ENCODE results near the gene TTLL11. TPM values are rescaled to one million over a fixed set of nuclear protein-coding genes. Genes with fewer than 3 reads are reported as not detected.

TTLL11 gene
- total RNA-seq, 1 donor, result 7.3 TPM

GRCh38 chr9:122129969-122130368 is 36.9 kb upstream of the TTLL11 start:
- TF ChIP-seq, protein P1, sequence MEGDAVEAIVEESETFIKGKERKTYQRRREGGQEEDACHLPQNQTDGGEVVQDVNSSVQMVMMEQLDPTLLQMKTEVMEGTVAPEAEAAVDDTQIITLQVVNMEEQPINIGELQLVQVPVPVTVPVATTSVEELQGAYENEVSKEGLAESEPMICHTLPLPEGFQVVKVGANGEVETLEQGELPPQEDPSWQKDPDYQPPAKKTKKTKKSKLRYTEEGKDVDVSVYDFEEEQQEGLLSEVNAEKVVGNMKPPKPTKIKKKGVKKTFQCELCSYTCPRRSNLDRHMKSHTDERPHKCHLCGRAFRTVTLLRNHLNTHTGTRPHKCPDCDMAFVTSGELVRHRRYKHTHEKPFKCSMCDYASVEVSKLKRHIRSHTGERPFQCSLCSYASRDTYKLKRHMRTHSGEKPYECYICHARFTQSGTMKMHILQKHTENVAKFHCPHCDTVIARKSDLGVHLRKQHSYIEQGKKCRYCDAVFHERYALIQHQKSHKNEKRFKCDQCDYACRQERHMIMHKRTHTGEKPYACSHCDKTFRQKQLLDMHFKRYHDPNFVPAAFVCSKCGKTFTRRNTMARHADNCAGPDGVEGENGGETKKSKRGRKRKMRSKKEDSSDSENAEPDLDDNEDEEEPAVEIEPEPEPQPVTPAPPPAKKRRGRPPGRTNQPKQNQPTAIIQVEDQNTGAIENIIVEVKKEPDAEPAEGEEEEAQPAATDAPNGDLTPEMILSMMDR (IDR thresholded peaks at IDR 0.05; ENCODE audit: insufficient read depth, low read length), result no peak
- no peak overlapping the region for H3K4me3 ChIP-seq (ENCODE audit: low read depth, low read length)
- DNase-seq (ENCODE audit: low read depth), result no peak

- TF ChIP-seq, protein P1 (IDR thresholded peaks at IDR 0.05; ENCODE audit: insufficient read depth, low read length), result no peak
- H3K4me3 ChIP-seq (ENCODE audit: low read depth, low read length), result no peak overlapping the region
- no peak for DNase-seq (ENCODE audit: low read depth)
Measured at GRCh38 chr9:122128969-122129343, 35.8 kb upstream of the TTLL11 start.

GRCh38 chr9:122128007-122128968 is 35.2 kb upstream of the TTLL11 start:
- no peak overlapping the region for H3K4me3 ChIP-seq (ENCODE audit: low read depth, low read length)
- TF ChIP-seq, protein P1 (IDR thresholded peaks at IDR 0.05; ENCODE audit: insufficient read depth, low read length), result no peak
- no peak for DNase-seq (ENCODE audit: low read depth)

- TF ChIP-seq, protein P1 (IDR thresholded peaks at IDR 0.05; ENCODE audit: insufficient read depth, low read length), result no peak
- no peak for DNase-seq (ENCODE audit: low read depth)
- H3K4me3 ChIP-seq (ENCODE audit: low read depth, low read length), result no peak overlapping the region
Measured at GRCh38 chr9:122127396-122127798, 34.3 kb upstream of the TTLL11 start.

DNA sequence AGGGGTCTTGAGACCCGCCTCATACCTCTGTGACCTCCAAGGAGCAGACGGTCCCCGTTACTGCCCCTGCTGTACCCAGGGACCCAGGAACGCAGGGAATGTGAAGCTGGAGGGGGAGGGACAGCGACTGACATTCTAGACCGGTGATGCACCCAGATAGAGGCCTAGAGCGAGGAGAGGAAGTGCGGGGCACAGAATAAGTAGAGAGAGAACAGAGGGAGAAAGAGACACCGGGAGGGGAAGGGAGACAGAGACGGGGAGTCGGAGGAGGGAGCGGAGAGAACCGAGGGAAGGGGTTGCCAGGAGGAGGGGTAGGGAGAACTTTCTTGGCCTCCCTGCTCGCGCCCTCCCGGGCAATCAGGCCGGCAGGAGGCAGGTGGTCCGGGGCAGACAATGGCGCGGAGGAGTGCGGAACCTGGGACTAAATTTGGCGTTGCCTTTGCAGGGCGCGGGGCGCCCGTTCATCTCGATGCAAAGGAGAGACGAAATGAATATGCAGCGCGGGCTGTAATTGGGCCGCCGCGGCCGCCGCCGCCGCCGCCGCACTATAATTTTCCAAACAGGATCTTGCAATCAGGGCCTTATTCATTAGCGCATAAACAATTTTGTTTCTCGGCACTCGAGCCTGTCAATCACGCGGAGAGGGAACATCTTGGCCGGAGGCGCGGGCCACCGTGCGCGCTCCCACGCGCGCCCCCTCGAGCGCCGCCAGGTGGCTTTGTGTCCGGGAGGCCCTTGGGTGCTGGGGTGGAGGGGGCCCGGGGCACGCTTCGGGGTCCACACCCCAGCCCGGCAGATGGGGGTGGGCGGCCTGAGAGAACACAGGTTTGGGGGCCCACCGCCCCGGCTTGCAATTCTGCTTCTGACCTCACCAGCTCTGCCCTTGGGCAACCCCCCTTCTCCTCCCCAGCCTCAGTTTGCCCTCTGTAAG is 33.5 kb upstream of the TTLL11 start:
- TF ChIP-seq, protein P1 (IDR thresholded peaks at IDR 0.05; ENCODE audit: insufficient read depth, low read length), result no peak
- H3K4me3 ChIP-seq (ENCODE audit: low read depth, low read length), result peak overlapping the region; percentile 39
- peak; percentile 33 for DNase-seq (ENCODE audit: low read depth)

GRCh38 chr9:122125509-122126330 is 32.6 kb upstream of the TTLL11 start:
- peak; percentile 6 for DNase-seq (ENCODE audit: low read depth)
- H3K4me3 ChIP-seq (ENCODE audit: low read depth, low read length), result no peak overlapping the region
- TF ChIP-seq, protein P1 (IDR thresholded peaks at IDR 0.05; ENCODE audit: insufficient read depth, low read length), result no peak
